HepG2 (cell line): Measurements from ENCODE around the gene MIX23. TPM values are rescaled to one million over a fixed set of nuclear protein-coding genes. Genes with fewer than 3 reads are reported as not detected.

ENCODE experiments used
- ATAC-seq: fragments of 200-7000 bp; cut with Tn5 transposase; 3 replicates; pipeline ENCODE4 v1.9.1; 2020; ENCODE audit warnings: mild to moderate bottlenecking, moderate library complexity
- BruUV-seq: library from RNA; stranded (reverse); fragments of 400-500 nt; replicated peaks from 2 replicates; lab custom pipeline; 2021; lab: Mats Ljungman, UMichigan
- CTCF ChIA-PET: fragments of 300-600 bp; formaldehyde crosslinking; extraction: SDS; loops from one replicate; lab custom pipeline; 2021; ENCODE audit warnings: low total read pairs, inconsistent platforms, low intra/inter-chr PET ratio; lab: Yijun Ruan, JAX
- POLR2A ChIA-PET: fragments of 350-600 bp; sonication (Branson Sonifier 250); formaldehyde crosslinking; loops from one replicate; lab custom pipeline; 2020; ENCODE audit warnings: antibody characterized with exemption, inconsistent platforms; lab: Yijun Ruan, JAX
- DNase-seq: peaks from one replicate; pipeline ENCODE4 v3.0.0-alpha.2; 2015; ENCODE audit warnings: low spot score
- FAIRE-seq: peaks from 3 replicates; lab custom pipeline; 2011; peaks lifted over from hg19 to GRCh38; lab: Jason Lieb, UNC
- H2AFZ ChIP-seq: one replicate; pipeline ENCODE4 v1.6.1; 2011; ENCODE audit warnings: low read length, inconsistent platforms
- H3K27ac ChIP-seq: fragments of 300-600 bp; 3 replicates; pipeline ENCODE4 v1.8.0; 2011; ENCODE audit warnings: mixed run types, mild to moderate bottlenecking, mixed read lengths, low read length, inconsistent platforms; ENCODE audit not compliant: insufficient read depth; ENCODE audit errors: extremely low read length
- H3K27me3 ChIP-seq, 2 experiments: fragments of 200-600 bp in 1 of 2; 2 replicates in 1 of 2; 3 replicates in 1 of 2; pipeline versions ENCODE4 v1.6.0 to v1.8.0; 2011; ENCODE audit warnings: low read length in 2 of 2, mild to moderate bottlenecking in 2 of 2, moderate library complexity in 2 of 2, inconsistent platforms in 1 of 2; ENCODE audit not compliant: insufficient read depth in 2 of 2, control insufficient read depth in 1 of 2
- H3K36me3 ChIP-seq, 2 experiments: fragments of 200-600 bp in 1 of 2; replicated peaks in 1 of 2; 2 replicates in 1 of 2; 3 replicates in 1 of 2; pipeline versions ENCODE4 v1.5.1 to v1.8.0; 2011; ENCODE audit warnings: low read length in 2 of 2, inconsistent platforms in 1 of 2; ENCODE audit not compliant: insufficient read depth in 2 of 2, control insufficient read depth in 1 of 2
- H3K4me1 ChIP-seq: 2 replicates; pipeline ENCODE4 v1.5.1; 2012; ENCODE audit warnings: low read length, inconsistent platforms; ENCODE audit not compliant: insufficient read depth
- H3K4me2 ChIP-seq: 2 replicates; pipeline ENCODE4 v1.6.0; 2011; ENCODE audit warnings: low read depth, low read length, inconsistent platforms
- H3K4me3 ChIP-seq, 3 experiments: fragments of 200-600 bp in 1 of 3; sonication (generic), shearing (Covaris generic) in 1 of 3; replicated peaks in 1 of 3; 2 replicates each; pipeline ENCODE4 v1.5.1; 2011 to 2016; ENCODE audit warnings: low read length in 3 of 3, inconsistent platforms in 2 of 3, low read depth in 2 of 3, mild to moderate bottlenecking in 2 of 3, control low read depth in 1 of 3, mixed read lengths in 1 of 3; ENCODE audit not compliant: insufficient read depth in 1 of 3
- H3K79me2 ChIP-seq: one replicate; pipeline ENCODE4 v1.6.1; 2011; ENCODE audit warnings: low read length, inconsistent platforms; ENCODE audit not compliant: insufficient read depth
- H3K9ac ChIP-seq: 2 replicates; pipeline ENCODE4 v1.6.0; 2011; ENCODE audit warnings: mild to moderate bottlenecking, low read depth, low read length, inconsistent platforms; ENCODE audit not compliant: insufficient read depth
- H3K9me3 ChIP-seq: 2 replicates; pipeline ENCODE4 v1.5.1; 2012; ENCODE audit warnings: mild to moderate bottlenecking, low read length
- H4K20me1 ChIP-seq: 2 replicates; pipeline ENCODE4 v1.6.0; 2011; ENCODE audit warnings: inconsistent platforms, mild to moderate bottlenecking, low read length, moderate library complexity; ENCODE audit not compliant: insufficient read depth
- HOXA5 ChIP-seq: sonication (generic); formaldehyde crosslinking; IDR thresholded peaks from 2 replicates; pipeline ENCODE4 v1.4.0; 2020; ENCODE audit warnings: missing genetic modification reagents
- ISX ChIP-seq: sonication (generic); formaldehyde crosslinking; conservative IDR thresholded peaks from 2 replicates; pipeline ENCODE4 v1.5.0; 2020; ENCODE audit warnings: missing genetic modification reagents
- RBM22 ChIP-seq: fragments of 200-400 bp; formaldehyde crosslinking; optimal IDR thresholded peaks from 2 replicates; pipeline ENCODE3; 2017; ENCODE audit warnings: mild to moderate bottlenecking, low read length, moderate library complexity
- SP140L ChIP-seq: sonication (generic); formaldehyde crosslinking; IDR thresholded peaks from 2 replicates; pipeline ENCODE4 v1.4.0; 2020; ENCODE audit warnings: missing genetic modification reagents, borderline replicate concordance
- SRSF4 ChIP-seq: fragments of 200-400 bp; formaldehyde crosslinking; IDR thresholded peaks from one replicate; pipeline ENCODE4 v1.6.1; 2018; ENCODE audit warnings: mild to moderate bottlenecking, low read depth, low read length, moderate library complexity; ENCODE audit not compliant: poor library complexity, severe bottlenecking
- ZNF605 ChIP-seq: sonication (generic); formaldehyde crosslinking; IDR thresholded peaks from 2 replicates; pipeline ENCODE4 v1.8.0; 2022; ENCODE audit warnings: mild to moderate bottlenecking, missing genetic modification reagents
- ZNF749 ChIP-seq: sonication (generic); formaldehyde crosslinking; IDR thresholded peaks from 2 replicates; pipeline ENCODE4 v1.8.0; 2022; ENCODE audit warnings: mild to moderate bottlenecking, missing genetic modification reagents, moderate library complexity, borderline replicate concordance
- ZNF878 ChIP-seq: sonication (generic); formaldehyde crosslinking; IDR thresholded peaks from 2 replicates; pipeline ENCODE4 v1.8.1; 2023; ENCODE audit warnings: mild to moderate bottlenecking, missing genetic modification reagents, moderate library complexity
- WGBS: methylation state at CpG from one replicate; pipeline ENCODE4 v1.1.6; 2017; ENCODE audit warnings: low lambda C conversion rate; 5-methylcytosine and 5-hydroxymethylcytosine counted together
- in situ Hi-C: cut with HindIII; loops from 2 replicates; pipeline ENCODE4 v1.10.0; 2017; ENCODE audit warnings: low pct_unique_long_range_greater_than_20kb; ENCODE audit not compliant: extremely low pct_ligation_motif_present
- intact Hi-C: fragments of 100-400 bp; cut with micrococcal nuclease; formaldehyde crosslinking; loops from one replicate; pipeline ENCODE4 v1.10.0; 2022; ENCODE audit not compliant: unreplicated experiment
- polyA plus RNA-seq, 8 experiments: library from polyadenylated mRNA; depleted of rRNA in 3 of 8; stranded (reverse) in 7 of 8; unstranded in 1 of 8; fragments of >200 nt; fragmentation: Illumina TruSeq in 4 of 8; extraction: Trizol in 4 of 8; gene quantifications; 2 replicates each; pipeline versions ENCODE4 v1.2.1 to v1.2.3, GENCODE V29; 2011 to 2016; ENCODE audit warnings: low read depth in 4 of 8, missing spikeins in 1 of 8, mixed read lengths in 1 of 8; ENCODE audit not compliant: insufficient read depth in 1 of 8
- total RNA-seq, 5 experiments: library from RNA; depleted of rRNA; stranded (reverse); fragments of >200 nt; fragmentation: Illumina TruSeq; extraction: Trizol; gene quantifications; 2 replicates each; pipeline ENCODE4 v1.2.3, GENCODE V29; 2016; ENCODE audit warnings: low read depth in 1 of 5

MIX23 gene
- total and polyA plus RNA-seq, 2 of the 13 experiments (the other 11 are each of a cell fraction or from before 2014, with no cell fraction given) = 20.0 to 152 TPM

GRCh38 chr3:122362026-122362425 is 21.0 kb downstream of the MIX23 start:
- Histone ChIP-seq H3K4me3 (no peak overlapping the region), H2AFZ (no peak overlapping the region), H4K20me1 (no peaks in the 10 kb centered on the region), H3K9me3 (no peaks in the 10 kb centered on the region), H3K9ac (no peak overlapping the region), H3K27ac (no peak overlapping the region), H3K4me2 (no peak overlapping the region), H3K4me1 (peaks cover 56% of the 10 kb centered on the region), H3K79me2 (peaks cover 3% of the 10 kb centered on the region), H3K36me3 (peaks cover 13 to 33% of the 10 kb centered on the region in 2 experiments; a peak in 4 of 5 replicates), H3K27me3 (no peaks in the 10 kb centered on the region)
- CTCF ChIA-PET = no interaction called here
- TF ChIP-seq HOXA5 (CRISPR knock-in tag) = no peak
- TF ChIP-seq ZNF878 (CRISPR knock-in tag) = no peak
- TF ChIP-seq ISX (CRISPR knock-in tag) = no peak
- no peak for TF ChIP-seq ZNF605 (CRISPR knock-in tag)
- no peak for TF ChIP-seq SRSF4
- no peak for DNase-seq
- no peak for FAIRE-seq
- POLR2A ChIA-PET = interaction anchor here (1.1 to 7.8 kb wide), 2 partner anchors 21 to 55 kb away, joined by 3 to 103 read pairs; partner anchors contain the start of genes FAM162A and MIX23
- in situ Hi-C loops (no loop called here), intact Hi-C loops (no loop called here)
- ATAC-seq = no peak
- no TSS peak for BruUV-seq
- 100% methylated on average over 2 of the region's 2 CpGs for WGBS

- DNase-seq (no peak), FAIRE-seq (no peak), ATAC-seq (no peak)
- WGBS = 100% methylated on average over 2 of the region's 2 CpGs
- no peaks in the 10 kb centered on the region for H3K9me3 ChIP-seq
- in situ Hi-C loops = loop anchor here (5.0 to 10.0 kb wide), 2 partner anchors 46 to 254 kb away; no protein-coding TSS in a partner anchor
- H3K4me1 ChIP-seq = peaks cover 22% of the 10 kb centered on the region
- H2AFZ ChIP-seq = no peak overlapping the region
- ChIA-PET CTCF (no interaction called here), POLR2A (interaction anchor here (0.8 to 1.8 kb wide), 2 partner anchors 25 to 58 kb away, joined by 5 to 6 read pairs; partner anchors contain the start of genes FAM162A and WDR5B)
- H3K27me3 ChIP-seq = no peaks in the 10 kb centered on the region
- H3K4me2 ChIP-seq = no peak overlapping the region
- H3K36me3 ChIP-seq = peaks cover 7 to 23% of the 10 kb centered on the region in 2 experiments; a peak in 4 of 5 replicates
- intact Hi-C loops = no loop called here
- H3K9ac ChIP-seq = no peak overlapping the region
- H3K4me3 ChIP-seq = no peak overlapping the region
- BruUV-seq = no TSS peak
- no peaks in the 10 kb centered on the region for H3K79me2 ChIP-seq
- H3K27ac ChIP-seq = peak overlapping the region; percentile 11
- no peaks in the 10 kb centered on the region for H4K20me1 ChIP-seq
- TF ChIP-seq ZNF749 (CRISPR knock-in tag) (no peak), RBM22 (peak; percentile 67), SP140L (CRISPR knock-in tag) (no peak)
Measured at GRCh38 chr3:122358703-122359032, 24.4 kb downstream of the MIX23 start.
